ENCODE measurements around the gene FGF18.

FGF18 gene

DNA sequence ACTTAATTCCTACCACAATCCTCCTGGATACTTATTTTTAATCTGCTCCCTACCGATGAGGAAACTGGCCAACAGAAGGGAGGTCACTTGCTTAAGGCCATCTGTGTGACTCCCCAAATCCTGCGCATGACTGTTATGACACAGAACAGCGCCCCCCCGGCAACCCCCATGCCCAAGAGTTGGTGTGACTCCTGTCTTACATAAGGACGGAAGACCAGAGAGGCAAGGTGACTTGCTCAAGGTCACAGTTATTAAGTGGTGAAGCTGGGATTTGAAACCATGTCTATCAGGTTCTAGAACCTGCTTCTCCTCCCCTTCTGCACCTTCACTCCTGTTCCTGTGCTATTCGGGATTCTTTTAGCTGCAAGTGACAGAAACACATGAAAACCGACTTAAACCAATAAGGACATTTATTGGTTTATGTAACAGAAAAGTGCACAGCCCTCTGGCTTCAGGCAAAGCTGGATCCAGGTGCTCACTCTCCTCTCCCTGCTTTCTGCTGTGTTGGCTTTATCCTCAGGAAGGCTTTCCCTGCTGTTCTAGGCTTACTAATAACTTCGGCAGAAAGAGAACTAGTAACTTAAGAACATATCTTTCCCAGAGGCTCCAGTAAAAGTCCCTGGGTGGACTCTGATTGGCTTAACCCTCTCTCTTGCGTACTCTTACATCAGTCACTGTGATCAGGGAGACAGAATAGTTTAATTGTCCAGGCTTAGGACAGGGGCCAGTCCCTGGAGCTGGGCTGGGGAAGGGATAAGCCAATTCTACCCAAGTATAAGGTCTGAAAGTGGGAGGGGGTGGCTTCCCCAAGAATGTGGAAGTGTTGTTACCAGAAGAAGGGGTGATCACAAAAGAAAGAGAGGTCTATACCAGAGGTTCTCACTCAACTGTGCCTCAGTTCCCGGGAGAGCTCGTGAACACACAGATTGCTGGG is 43.7 kb downstream of the FGF18 start:
- Histone ChIP-seq H3K36me3 (ENCODE audit: insufficient read depth, low read length) (no peaks in the 10 kb centered on the region), H3K9me3 (ENCODE audit: low read length) (no peaks in the 10 kb centered on the region), H3K27me3 (ENCODE audit: insufficient read depth, low read length) (no peaks in the 10 kb centered on the region), H2AFZ (ENCODE audit: low read depth, low read length) (no peak overlapping the region), H3K4me1 (ENCODE audit: insufficient read depth, low read length) (no peaks in the 10 kb centered on the region), H3K4me3 (ENCODE audit: low read length) (no peak overlapping the region)

DNA sequence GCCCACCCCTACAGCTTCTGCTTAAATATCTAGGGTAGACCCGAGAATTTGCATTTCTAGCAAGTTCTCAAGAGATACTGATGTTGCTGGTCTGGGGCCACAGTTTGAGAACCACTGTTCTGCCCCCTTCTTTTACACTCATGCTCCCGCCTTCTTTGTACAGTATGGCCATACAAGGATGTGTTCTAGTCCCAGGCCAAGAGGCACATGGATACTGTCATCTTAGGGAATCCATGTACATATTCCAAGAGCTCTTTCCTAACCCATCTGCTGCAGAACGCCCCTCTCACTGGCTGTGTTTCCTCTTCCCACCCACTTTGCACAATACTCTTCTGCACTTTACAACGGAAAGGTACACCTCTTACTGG is 44.4 kb downstream of the FGF18 start:
- no peaks in the 10 kb centered on the region for H3K9me3 ChIP-seq (ENCODE audit: low read length)
- no peak overlapping the region for H2AFZ ChIP-seq (ENCODE audit: low read depth, low read length)
- H3K4me1 ChIP-seq (ENCODE audit: insufficient read depth, low read length), result no peaks in the 10 kb centered on the region
- no peaks in the 10 kb centered on the region for H3K36me3 ChIP-seq (ENCODE audit: insufficient read depth, low read length)
- no peaks in the 10 kb centered on the region for H3K27me3 ChIP-seq (ENCODE audit: insufficient read depth, low read length)
- H3K4me3 ChIP-seq (ENCODE audit: low read length), result no peak overlapping the region

- no peaks in the 10 kb centered on the region for H3K27me3 ChIP-seq (ENCODE audit: insufficient read depth, low read length)
- H3K4me3 ChIP-seq (ENCODE audit: low read length), result no peak overlapping the region
- H2AFZ ChIP-seq (ENCODE audit: low read depth, low read length), result no peak overlapping the region
- H3K9me3 ChIP-seq (ENCODE audit: low read length), result no peaks in the 10 kb centered on the region
- no peaks in the 10 kb centered on the region for H3K36me3 ChIP-seq (ENCODE audit: insufficient read depth, low read length)
- peaks cover 7% of the 10 kb centered on the region for H3K4me1 ChIP-seq (ENCODE audit: insufficient read depth, low read length)
These were observed 45.4 kb downstream of the FGF18 start for GRCh38 chr5:171464829-171465228.

DNA sequence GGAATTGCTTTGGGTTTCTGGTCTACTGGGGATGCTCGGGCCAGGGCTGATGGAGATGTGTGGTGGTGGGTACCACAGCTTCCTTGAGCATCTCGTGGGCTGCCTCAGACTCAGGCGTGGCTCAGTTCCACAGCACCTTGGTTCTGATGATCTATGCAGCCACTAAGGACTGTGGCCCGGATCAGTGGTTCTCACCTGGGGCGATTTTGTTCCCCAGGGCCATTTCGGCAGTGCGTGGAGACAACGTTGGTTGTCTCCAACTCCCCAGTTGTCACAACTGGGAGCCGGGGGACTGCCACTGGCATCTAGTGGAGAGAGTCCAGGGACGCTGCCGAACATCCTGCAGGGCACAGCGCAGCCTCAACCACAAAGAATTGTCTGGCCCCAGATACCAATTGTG is 47.7 kb downstream of the FGF18 start:
- Histone ChIP-seq H3K9me3 (ENCODE audit: low read length) (no peaks in the 10 kb centered on the region), H3K4me3 (ENCODE audit: low read length) (no peak overlapping the region)

GRCh38 chr5:171469326-171469725 is 49.9 kb downstream of the FGF18 start:
- Histone ChIP-seq H3K4me1 (ENCODE audit: insufficient read depth, low read length) (peaks cover 8% of the 10 kb centered on the region), H3K9me3 (ENCODE audit: low read length) (no peaks in the 10 kb centered on the region), H3K4me3 (ENCODE audit: low read length) (no peak overlapping the region), H3K27me3 (ENCODE audit: insufficient read depth, low read length) (no peaks in the 10 kb centered on the region), H2AFZ (ENCODE audit: low read depth, low read length) (no peak overlapping the region), H3K36me3 (ENCODE audit: insufficient read depth, low read length) (no peaks in the 10 kb centered on the region)

More for the DNA sequence above, 47.7 kb downstream of the FGF18 start:
- Histone ChIP-seq H3K36me3 (ENCODE audit: insufficient read depth, low read length) (no peaks in the 10 kb centered on the region), H2AFZ (ENCODE audit: low read depth, low read length) (no peak overlapping the region), H3K4me1 (ENCODE audit: insufficient read depth, low read length) (peaks cover 8% of the 10 kb centered on the region), H3K27me3 (ENCODE audit: insufficient read depth, low read length) (no peaks in the 10 kb centered on the region)

DNA sequence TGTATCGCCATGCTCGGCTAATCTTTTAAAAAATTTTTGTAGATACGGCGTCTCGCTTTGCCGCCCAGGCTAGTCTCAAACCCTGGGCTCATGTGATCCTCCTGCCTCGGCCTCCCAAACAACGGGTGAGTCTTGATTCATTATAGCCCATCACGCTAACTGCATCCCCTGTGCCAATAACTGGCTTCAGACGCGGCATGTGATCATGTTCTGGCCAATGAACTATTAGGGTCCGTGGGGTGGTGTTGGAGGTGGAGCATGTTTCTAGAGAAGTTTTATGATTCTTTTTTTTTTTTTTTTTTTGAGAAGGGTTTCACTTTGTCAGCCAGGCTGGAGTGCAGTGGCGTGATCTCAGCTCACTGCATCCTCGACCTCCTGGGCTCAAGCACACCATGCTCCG is 51.0 kb downstream of the FGF18 start:
- Histone ChIP-seq H3K27me3 (ENCODE audit: insufficient read depth, low read length) (no peaks in the 10 kb centered on the region), H3K4me3 (ENCODE audit: low read length) (no peak overlapping the region), H3K4me1 (ENCODE audit: insufficient read depth, low read length) (peaks cover 8% of the 10 kb centered on the region), H3K9me3 (ENCODE audit: low read length) (no peaks in the 10 kb centered on the region), H2AFZ (ENCODE audit: low read depth, low read length) (no peak overlapping the region), H3K36me3 (ENCODE audit: insufficient read depth, low read length) (no peaks in the 10 kb centered on the region)

GRCh38 chr5:171474230-171474813 is 54.9 kb downstream of the FGF18 start:
- H3K4me1 ChIP-seq (ENCODE audit: insufficient read depth, low read length), result peaks cover 3% of the 10 kb centered on the region
- H3K9me3 ChIP-seq (ENCODE audit: low read length), result no peaks in the 10 kb centered on the region
- H2AFZ ChIP-seq (ENCODE audit: low read depth, low read length), result no peak overlapping the region

GRCh38 chr5:171475596-171475995 is 56.1 kb downstream of the FGF18 start:
- Histone ChIP-seq H3K4me1 (ENCODE audit: insufficient read depth, low read length) (no peaks in the 10 kb centered on the region), H3K36me3 (ENCODE audit: insufficient read depth, low read length) (no peaks in the 10 kb centered on the region), H2AFZ (ENCODE audit: low read depth, low read length) (no peak overlapping the region), H3K9me3 (ENCODE audit: low read length) (no peaks in the 10 kb centered on the region), H3K4me3 (ENCODE audit: low read length) (no peak overlapping the region), H3K27me3 (ENCODE audit: insufficient read depth, low read length) (no peaks in the 10 kb centered on the region)

More at GRCh38 chr5:171474230-171474813, 54.9 kb downstream of the FGF18 start:
- Histone ChIP-seq H3K4me3 (ENCODE audit: low read length) (no peak overlapping the region), H3K27me3 (ENCODE audit: insufficient read depth, low read length) (no peaks in the 10 kb centered on the region), H3K36me3 (ENCODE audit: insufficient read depth, low read length) (no peaks in the 10 kb centered on the region)

DNA sequence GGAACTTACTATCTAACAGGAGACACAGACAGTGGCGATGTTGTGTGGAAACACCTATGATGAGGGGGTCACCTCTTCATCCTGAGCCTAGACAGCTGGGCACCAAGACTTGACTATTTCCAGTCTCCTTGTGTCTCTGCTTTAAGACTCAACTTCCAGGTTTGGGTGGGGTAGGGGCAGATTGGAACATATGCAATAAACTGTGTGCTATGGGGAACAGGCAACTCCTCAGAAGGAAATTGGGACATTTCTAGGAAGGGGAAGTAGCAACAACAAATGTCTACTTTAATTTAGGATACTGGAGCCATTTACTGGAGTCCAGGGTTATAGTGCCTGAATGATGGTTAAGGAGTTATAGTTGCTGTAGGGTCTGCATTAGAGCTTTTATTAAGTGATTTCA is 57.3 kb downstream of the FGF18 start:
- no peaks in the 10 kb centered on the region for H3K4me1 ChIP-seq (ENCODE audit: insufficient read depth, low read length)
- H3K9me3 ChIP-seq (ENCODE audit: low read length), result no peaks in the 10 kb centered on the region
- no peak overlapping the region for H3K4me3 ChIP-seq (ENCODE audit: low read length)
- H3K36me3 ChIP-seq (ENCODE audit: insufficient read depth, low read length), result no peaks in the 10 kb centered on the region
- no peaks in the 10 kb centered on the region for H3K27me3 ChIP-seq (ENCODE audit: insufficient read depth, low read length)
- no peak overlapping the region for H2AFZ ChIP-seq (ENCODE audit: low read depth, low read length)

DNA sequence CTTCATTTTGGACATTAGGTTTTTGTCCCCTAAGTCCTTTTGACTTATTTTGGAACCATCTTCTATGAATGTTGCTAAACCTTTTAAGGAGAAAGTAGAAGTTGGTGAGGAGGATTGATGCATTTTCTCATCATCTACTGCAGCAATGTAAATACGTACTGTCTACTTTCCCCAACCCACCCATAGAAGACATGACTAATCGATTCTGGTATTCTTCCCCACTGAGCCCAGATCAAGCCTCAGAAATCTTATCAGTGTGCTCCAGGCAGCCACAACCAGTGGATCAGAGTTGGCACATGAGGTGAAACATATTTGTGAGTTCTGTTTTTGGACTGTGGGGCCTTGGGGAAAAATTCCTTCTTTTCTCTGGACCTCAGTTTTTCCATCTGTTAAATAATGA is 57.7 kb downstream of the FGF18 start:
- Histone ChIP-seq H3K27me3 (ENCODE audit: insufficient read depth, low read length) (no peaks in the 10 kb centered on the region), H3K4me3 (ENCODE audit: low read length) (no peak overlapping the region), H3K36me3 (ENCODE audit: insufficient read depth, low read length) (no peaks in the 10 kb centered on the region), H3K9me3 (ENCODE audit: low read length) (no peaks in the 10 kb centered on the region), H3K4me1 (ENCODE audit: insufficient read depth, low read length) (no peaks in the 10 kb centered on the region), H2AFZ (ENCODE audit: low read depth, low read length) (no peak overlapping the region)

- no peak overlapping the region for H3K4me3 ChIP-seq (ENCODE audit: low read length)
- H3K4me1 ChIP-seq (ENCODE audit: insufficient read depth, low read length), result no peaks in the 10 kb centered on the region
- H3K9me3 ChIP-seq (ENCODE audit: low read length), result no peaks in the 10 kb centered on the region
- H2AFZ ChIP-seq (ENCODE audit: low read depth, low read length), result no peak overlapping the region
- H3K27me3 ChIP-seq (ENCODE audit: insufficient read depth, low read length), result no peaks in the 10 kb centered on the region
- no peaks in the 10 kb centered on the region for H3K36me3 ChIP-seq (ENCODE audit: insufficient read depth, low read length)
These were observed 58.2 kb downstream of the FGF18 start for GRCh38 chr5:171477666-171478065.

- no peaks in the 10 kb centered on the region for H3K9me3 ChIP-seq (ENCODE audit: low read length)
- no peak overlapping the region for H2AFZ ChIP-seq (ENCODE audit: low read depth, low read length)
- no peaks in the 10 kb centered on the region for H3K27me3 ChIP-seq (ENCODE audit: insufficient read depth, low read length)
- H3K36me3 ChIP-seq (ENCODE audit: insufficient read depth, low read length), result no peaks in the 10 kb centered on the region
- no peak overlapping the region for H3K4me3 ChIP-seq (ENCODE audit: low read length)
- no peaks in the 10 kb centered on the region for H3K4me1 ChIP-seq (ENCODE audit: insufficient read depth, low read length)
These were observed 59.7 kb downstream of the FGF18 start for GRCh38 chr5:171478946-171479775.

DNA sequence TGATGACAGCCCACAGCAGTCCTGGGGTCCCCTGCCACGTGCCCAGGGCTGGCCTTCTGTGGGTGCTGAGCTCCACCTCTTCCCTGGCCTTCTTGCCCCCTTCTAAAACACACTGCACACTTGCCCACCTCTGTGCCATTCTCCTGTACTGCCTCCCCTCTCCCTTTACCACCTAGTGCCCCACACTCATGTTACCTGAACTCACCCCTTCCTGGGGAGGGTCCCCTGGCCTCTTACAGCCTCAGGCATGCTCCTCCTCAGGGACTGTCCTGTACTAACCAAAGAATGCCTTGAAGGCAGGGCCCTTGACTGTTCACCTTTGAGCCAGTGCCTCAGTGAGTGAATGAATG is 60.3 kb downstream of the FGF18 start:
- no peaks in the 10 kb centered on the region for H3K27me3 ChIP-seq (ENCODE audit: insufficient read depth, low read length)
- H3K9me3 ChIP-seq (ENCODE audit: low read length), result no peaks in the 10 kb centered on the region
- no peak overlapping the region for H3K4me3 ChIP-seq (ENCODE audit: low read length)
- H2AFZ ChIP-seq (ENCODE audit: low read depth, low read length), result no peak overlapping the region
- H3K4me1 ChIP-seq (ENCODE audit: insufficient read depth, low read length), result no peaks in the 10 kb centered on the region
- H3K36me3 ChIP-seq (ENCODE audit: insufficient read depth, low read length), result no peaks in the 10 kb centered on the region
